GM23338 (cell line): ENCODE measurements around the gene FBXO17. TPM values are rescaled to one million over a fixed set of nuclear protein-coding genes. Genes with fewer than 3 reads are reported as not detected.

Source experiments
- ATAC-seq: fragments of 200-7000 bp; cut with Tn5 transposase; 3 replicates; pipeline ENCODE4 v1.9.1; 2020
- DNase-seq: peaks from one replicate; pipeline ENCODE4 v3.0.0-alpha.2; 2015; ENCODE audit warnings: low spot score
- H2AFZ ChIP-seq: fragments of 200-600 bp; sonication (generic); 2 replicates; pipeline ENCODE4 v1.8.0; 2016; ENCODE audit warnings: antibody characterized with exemption, mild to moderate bottlenecking, moderate library complexity
- H3F3A ChIP-seq: fragments of 200-600 bp; sonication (generic); replicated peaks from 2 replicates; pipeline ENCODE4 v1.8.0; 2017; ENCODE audit warnings: antibody characterized with exemption, mixed run types, low read depth
- H3K27ac ChIP-seq: fragments of 200-600 bp; sonication (generic); 2 replicates; pipeline ENCODE4 v1.6.1; 2016; ENCODE audit warnings: low read depth
- H3K27me3 ChIP-seq: fragments of 200-600 bp; sonication (generic); 2 replicates; pipeline ENCODE4 v1.8.0; 2016; ENCODE audit warnings: mild to moderate bottlenecking, mixed run types, moderate library complexity; ENCODE audit not compliant: insufficient read depth
- H3K36me3 ChIP-seq: fragments of 200-600 bp; sonication (generic); 2 replicates; pipeline ENCODE4 v1.8.0; 2016; ENCODE audit warnings: mild to moderate bottlenecking; ENCODE audit not compliant: insufficient read depth
- H3K4me1 ChIP-seq: fragments of 200-600 bp; sonication (generic); 2 replicates; pipeline ENCODE4 v1.8.0; 2016; ENCODE audit warnings: mild to moderate bottlenecking, moderate library complexity; ENCODE audit not compliant: insufficient read depth
- H3K4me2 ChIP-seq: fragments of 200-600 bp; sonication (generic); 2 replicates; pipeline ENCODE4 v1.7.1; 2017; ENCODE audit warnings: mixed run types
- H3K4me3 ChIP-seq: fragments of 200-600 bp; sonication (generic); 2 replicates; pipeline ENCODE4 v1.6.1; 2016; ENCODE audit warnings: mixed run types
- H3K79me2 ChIP-seq: fragments of 200-600 bp; sonication (generic); replicated peaks from 2 replicates; pipeline ENCODE4 v1.8.0; 2017; ENCODE audit warnings: mild to moderate bottlenecking; ENCODE audit not compliant: insufficient read depth
- H3K9me2 ChIP-seq: fragments of 200-600 bp; sonication (generic); 2 replicates; pipeline ENCODE4 v1.8.0; 2017; ENCODE audit not compliant: insufficient read depth
- H4K20me1 ChIP-seq: fragments of 200-600 bp; sonication (generic); replicated peaks from 2 replicates; pipeline ENCODE4 v1.8.0; 2017; ENCODE audit warnings: mild to moderate bottlenecking; ENCODE audit not compliant: insufficient read depth
- H3K27ac Mint-ChIP-seq: 2 replicates; pipeline ENCODE4 v1.8.0; 2020; ENCODE audit warnings: inconsistent platforms, mild to moderate bottlenecking, moderate library complexity, mixed read lengths
- H3K27me3 Mint-ChIP-seq: 3 replicates; pipeline ENCODE4 v1.8.0; 2022; ENCODE audit warnings: low read depth, mild to moderate bottlenecking, moderate library complexity, mixed read lengths, inconsistent platforms; ENCODE audit not compliant: insufficient read depth, poor library complexity
- H3K36me3 Mint-ChIP-seq: 3 replicates; pipeline ENCODE4 v1.8.0; 2021; ENCODE audit warnings: low read depth, mild to moderate bottlenecking, inconsistent platforms, moderate library complexity, mixed read lengths
- H3K4me1 Mint-ChIP-seq: 3 replicates; pipeline ENCODE4 v1.8.0; 2020; ENCODE audit warnings: mild to moderate bottlenecking, inconsistent platforms, mixed read lengths
- H3K4me3 Mint-ChIP-seq: 3 replicates; pipeline ENCODE4 v1.8.0; 2021; ENCODE audit warnings: moderate library complexity, mild to moderate bottlenecking, inconsistent platforms, mixed read lengths
- H3K9me3 Mint-ChIP-seq: 3 replicates; pipeline ENCODE4 v1.8.0; 2020; ENCODE audit warnings: moderate library complexity, mild to moderate bottlenecking, inconsistent platforms, mixed read lengths
- EZH2phosphoT487 ChIP-seq: fragments of 200-600 bp; sonication (generic); IDR thresholded peaks from one replicate; pipeline ENCODE4 v1.8.1; 2018; ENCODE audit warnings: antibody characterized with exemption; ENCODE audit not compliant: unreplicated experiment
- JUNB ChIP-seq: IDR thresholded peaks from one replicate; pipeline ENCODE4 v1.6.1; 2016; ENCODE audit warnings: antibody characterized with exemption; ENCODE audit not compliant: unreplicated experiment
- NANOG ChIP-seq: IDR thresholded peaks from 2 replicates; pipeline ENCODE4 v1.6.1; 2016; ENCODE audit warnings: antibody characterized with exemption, borderline replicate concordance
- ZNF114 ChIP-seq: fragments of 250-450 bp; sonication (Bioruptor Pico); IDR thresholded peaks from 2 replicates; pipeline ENCODE4 v1.5.0; 2020; ENCODE audit warnings: mild to moderate bottlenecking, moderate library complexity
- polyA plus RNA-seq: library from polyadenylated mRNA; unstranded; fragments of >200 nt; fragmentation: Nextera tagmentation; extraction: Ambion mirVana; gene quantifications from 2 replicates; pipeline ENCODE4 v1.2.1, GENCODE V29; 2016
- total RNA-seq: library from RNA; depleted of rRNA; stranded (reverse); fragments of >200 nt; shearing (Covaris generic); gene quantifications from 2 replicates; pipeline ENCODE4 v1.2.3, GENCODE V29; 2014
- TF ChIP-seq, protein P1 (sequence below): fragments of 250-450 bp; sonication (Bioruptor Pico); IDR thresholded peaks from 2 replicates; pipeline ENCODE4 v1.5.0; 2020; ENCODE audit warnings: mild to moderate bottlenecking, moderate library complexity
- TF ChIP-seq, protein P2 (sequence below), 2 experiments: fragments of 200-600 bp in 1 of 2; sonication (generic) in 1 of 2; conservative IDR thresholded peaks; 2 replicates each; pipeline versions ENCODE4 v1.5.1 to v1.6.1; 2016 to 2017; ENCODE audit warnings: antibody characterized with exemption in 2 of 2, low read depth in 2 of 2, mild to moderate bottlenecking in 2 of 2, moderate library complexity in 1 of 2

FBXO17 gene
- total and polyA plus RNA-seq, 2 experiments from 2014 or later, result 17.2 to 29.0 TPM

DNA sequence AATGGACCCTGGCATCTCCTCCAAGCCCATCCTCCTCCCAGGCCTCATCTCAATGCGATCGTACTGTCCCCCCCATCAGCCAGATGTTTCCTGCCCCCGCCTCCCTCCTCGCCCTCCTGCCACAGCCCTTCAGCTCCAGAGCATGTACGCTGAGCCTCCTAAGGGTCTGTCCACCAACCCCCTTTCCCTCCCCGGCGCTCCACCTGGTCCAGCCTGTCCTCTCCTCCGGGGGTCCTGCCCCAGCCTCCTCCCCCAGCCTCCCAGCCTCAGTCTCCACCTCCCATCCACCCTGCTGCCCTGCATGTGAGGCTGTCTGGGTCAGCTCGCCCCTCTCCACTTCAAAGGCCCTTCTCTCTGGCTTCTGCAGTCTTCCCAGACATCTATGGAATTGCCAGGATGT lies 80.6 kb downstream of the FBXO17 start (continued):
- TF ChIP-seq, protein P1, sequence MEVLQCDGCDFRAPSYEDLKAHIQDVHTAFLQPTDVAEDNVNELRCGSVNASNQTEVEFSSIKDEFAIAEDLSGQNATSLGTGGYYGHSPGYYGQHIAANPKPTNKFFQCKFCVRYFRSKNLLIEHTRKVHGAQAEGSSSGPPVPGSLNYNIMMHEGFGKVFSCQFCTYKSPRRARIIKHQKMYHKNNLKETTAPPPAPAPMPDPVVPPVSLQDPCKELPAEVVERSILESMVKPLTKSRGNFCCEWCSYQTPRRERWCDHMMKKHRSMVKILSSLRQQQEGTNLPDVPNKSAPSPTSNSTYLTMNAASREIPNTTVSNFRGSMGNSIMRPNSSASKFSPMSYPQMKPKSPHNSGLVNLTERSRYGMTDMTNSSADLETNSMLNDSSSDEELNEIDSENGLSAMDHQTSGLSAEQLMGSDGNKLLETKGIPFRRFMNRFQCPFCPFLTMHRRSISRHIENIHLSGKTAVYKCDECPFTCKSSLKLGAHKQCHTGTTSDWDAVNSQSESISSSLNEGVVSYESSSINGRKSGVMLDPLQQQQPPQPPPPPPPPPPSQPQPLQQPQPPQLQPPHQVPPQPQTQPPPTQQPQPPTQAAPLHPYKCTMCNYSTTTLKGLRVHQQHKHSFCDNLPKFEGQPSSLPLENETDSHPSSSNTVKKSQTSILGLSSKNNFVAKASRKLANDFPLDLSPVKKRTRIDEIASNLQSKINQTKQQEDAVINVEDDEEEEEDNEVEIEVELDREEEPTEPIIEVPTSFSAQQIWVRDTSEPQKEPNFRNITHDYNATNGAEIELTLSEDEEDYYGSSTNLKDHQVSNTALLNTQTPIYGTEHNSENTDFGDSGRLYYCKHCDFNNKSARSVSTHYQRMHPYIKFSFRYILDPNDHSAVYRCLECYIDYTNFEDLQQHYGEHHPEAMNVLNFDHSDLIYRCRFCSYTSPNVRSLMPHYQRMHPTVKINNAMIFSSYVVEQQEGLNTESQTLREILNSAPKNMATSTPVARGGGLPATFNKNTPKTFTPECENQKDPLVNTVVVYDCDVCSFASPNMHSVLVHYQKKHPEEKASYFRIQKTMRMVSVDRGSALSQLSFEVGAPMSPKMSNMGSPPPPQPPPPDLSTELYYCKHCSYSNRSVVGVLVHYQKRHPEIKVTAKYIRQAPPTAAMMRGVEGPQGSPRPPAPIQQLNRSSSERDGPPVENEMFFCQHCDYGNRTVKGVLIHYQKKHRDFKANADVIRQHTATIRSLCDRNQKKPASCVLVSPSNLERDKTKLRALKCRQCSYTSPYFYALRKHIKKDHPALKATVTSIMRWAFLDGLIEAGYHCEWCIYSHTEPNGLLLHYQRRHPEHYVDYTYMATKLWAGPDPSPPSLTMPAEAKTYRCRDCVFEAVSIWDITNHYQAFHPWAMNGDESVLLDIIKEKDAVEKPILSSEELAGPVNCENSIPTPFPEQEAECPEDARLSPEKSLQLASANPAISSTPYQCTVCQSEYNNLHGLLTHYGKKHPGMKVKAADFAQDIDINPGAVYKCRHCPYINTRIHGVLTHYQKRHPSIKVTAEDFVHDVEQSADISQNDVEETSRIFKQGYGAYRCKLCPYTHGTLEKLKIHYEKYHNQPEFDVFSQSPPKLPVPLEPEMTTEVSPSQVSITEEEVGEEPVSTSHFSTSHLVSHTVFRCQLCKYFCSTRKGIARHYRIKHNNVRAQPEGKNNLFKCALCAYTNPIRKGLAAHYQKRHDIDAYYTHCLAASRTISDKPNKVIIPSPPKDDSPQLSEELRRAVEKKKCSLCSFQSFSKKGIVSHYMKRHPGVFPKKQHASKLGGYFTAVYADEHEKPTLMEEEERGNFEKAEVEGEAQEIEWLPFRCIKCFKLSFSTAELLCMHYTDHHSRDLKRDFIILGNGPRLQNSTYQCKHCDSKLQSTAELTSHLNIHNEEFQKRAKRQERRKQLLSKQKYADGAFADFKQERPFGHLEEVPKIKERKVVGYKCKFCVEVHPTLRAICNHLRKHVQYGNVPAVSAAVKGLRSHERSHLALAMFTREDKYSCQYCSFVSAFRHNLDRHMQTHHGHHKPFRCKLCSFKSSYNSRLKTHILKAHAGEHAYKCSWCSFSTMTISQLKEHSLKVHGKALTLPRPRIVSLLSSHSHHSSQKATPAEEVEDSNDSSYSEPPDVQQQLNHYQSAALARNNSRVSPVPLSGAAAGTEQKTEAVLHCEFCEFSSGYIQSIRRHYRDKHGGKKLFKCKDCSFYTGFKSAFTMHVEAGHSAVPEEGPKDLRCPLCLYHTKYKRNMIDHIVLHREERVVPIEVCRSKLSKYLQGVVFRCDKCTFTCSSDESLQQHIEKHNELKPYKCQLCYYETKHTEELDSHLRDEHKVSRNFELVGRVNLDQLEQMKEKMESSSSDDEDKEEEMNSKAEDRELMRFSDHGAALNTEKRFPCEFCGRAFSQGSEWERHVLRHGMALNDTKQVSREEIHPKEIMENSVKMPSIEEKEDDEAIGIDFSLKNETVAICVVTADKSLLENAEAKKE (CRISPR knock-in tag), result no peak
- TF ChIP-seq, protein P2, sequence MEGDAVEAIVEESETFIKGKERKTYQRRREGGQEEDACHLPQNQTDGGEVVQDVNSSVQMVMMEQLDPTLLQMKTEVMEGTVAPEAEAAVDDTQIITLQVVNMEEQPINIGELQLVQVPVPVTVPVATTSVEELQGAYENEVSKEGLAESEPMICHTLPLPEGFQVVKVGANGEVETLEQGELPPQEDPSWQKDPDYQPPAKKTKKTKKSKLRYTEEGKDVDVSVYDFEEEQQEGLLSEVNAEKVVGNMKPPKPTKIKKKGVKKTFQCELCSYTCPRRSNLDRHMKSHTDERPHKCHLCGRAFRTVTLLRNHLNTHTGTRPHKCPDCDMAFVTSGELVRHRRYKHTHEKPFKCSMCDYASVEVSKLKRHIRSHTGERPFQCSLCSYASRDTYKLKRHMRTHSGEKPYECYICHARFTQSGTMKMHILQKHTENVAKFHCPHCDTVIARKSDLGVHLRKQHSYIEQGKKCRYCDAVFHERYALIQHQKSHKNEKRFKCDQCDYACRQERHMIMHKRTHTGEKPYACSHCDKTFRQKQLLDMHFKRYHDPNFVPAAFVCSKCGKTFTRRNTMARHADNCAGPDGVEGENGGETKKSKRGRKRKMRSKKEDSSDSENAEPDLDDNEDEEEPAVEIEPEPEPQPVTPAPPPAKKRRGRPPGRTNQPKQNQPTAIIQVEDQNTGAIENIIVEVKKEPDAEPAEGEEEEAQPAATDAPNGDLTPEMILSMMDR (conservative IDR thresholded peaks at IDR 0.05; ENCODE audit: low read depth in 2 of 2), result no peak
- TF ChIP-seq JUNB, result no peak
- no peak for TF ChIP-seq ZNF114
- no peak for TF ChIP-seq NANOG

DNA sequence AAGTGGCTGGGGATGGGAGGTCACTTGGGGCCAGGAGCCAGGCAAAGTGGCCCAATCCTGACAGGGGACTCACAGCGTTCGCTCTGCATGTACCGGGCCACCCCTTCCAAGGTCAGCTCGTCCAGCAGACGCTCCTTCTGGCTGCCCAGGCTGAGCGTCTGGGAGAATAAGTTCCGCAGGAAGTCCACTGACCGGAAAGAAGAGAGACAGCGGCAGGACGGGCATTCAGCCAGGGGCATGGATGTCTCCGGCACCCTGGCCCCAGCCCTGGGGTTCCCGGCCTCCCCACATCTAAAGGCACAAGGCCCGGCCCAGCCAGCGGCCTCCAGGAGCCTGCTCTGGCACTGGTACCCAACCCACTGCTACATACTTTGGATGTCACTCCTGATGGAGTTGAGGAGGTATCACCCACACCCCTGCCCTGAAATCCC lies 82.2 kb downstream of the FBXO17 start:
- peaks cover 3% of the 10 kb centered on the region for H3K27me3 Mint-ChIP-seq
- ATAC-seq, result no peak

More for the DNA sequence above, 82.2 kb downstream of the FBXO17 start:
- Histone ChIP-seq H3K9me2 (no peaks in the 10 kb centered on the region), H3K4me1 (peaks cover 1% of the 10 kb centered on the region; the same call in 1 of the 2 replicates), H3K4me2 (no peak overlapping the region), H3K27ac (no peak overlapping the region), H3K4me3 (no peak overlapping the region), H3F3A (no peaks in the 10 kb centered on the region), H4K20me1 (no peaks in the 10 kb centered on the region), H3K36me3 (no peaks in the 10 kb centered on the region), H3K27me3 (peaks cover 2% of the 10 kb centered on the region), H3K79me2 (no peaks in the 10 kb centered on the region), H2AFZ (no peak overlapping the region)
- no peak for TF ChIP-seq EZH2phosphoT487
- Mint-ChIP-seq H3K27ac (no peak overlapping the region), H3K4me1 (peaks cover 3% of the 10 kb centered on the region; the same call in 2 of the 3 replicates), H3K4me3 (no peak overlapping the region), H3K36me3 (0 out of 3 replicates have a peak, but pooled peaks cover 3% of the 10 kb centered on the region), H3K9me3 (no peaks in the 10 kb centered on the region; the same call in 2 of the 3 replicates)
- DNase-seq, result no peak
